Measurements from ENCODE around the gene HS2ST1.

DNA sequence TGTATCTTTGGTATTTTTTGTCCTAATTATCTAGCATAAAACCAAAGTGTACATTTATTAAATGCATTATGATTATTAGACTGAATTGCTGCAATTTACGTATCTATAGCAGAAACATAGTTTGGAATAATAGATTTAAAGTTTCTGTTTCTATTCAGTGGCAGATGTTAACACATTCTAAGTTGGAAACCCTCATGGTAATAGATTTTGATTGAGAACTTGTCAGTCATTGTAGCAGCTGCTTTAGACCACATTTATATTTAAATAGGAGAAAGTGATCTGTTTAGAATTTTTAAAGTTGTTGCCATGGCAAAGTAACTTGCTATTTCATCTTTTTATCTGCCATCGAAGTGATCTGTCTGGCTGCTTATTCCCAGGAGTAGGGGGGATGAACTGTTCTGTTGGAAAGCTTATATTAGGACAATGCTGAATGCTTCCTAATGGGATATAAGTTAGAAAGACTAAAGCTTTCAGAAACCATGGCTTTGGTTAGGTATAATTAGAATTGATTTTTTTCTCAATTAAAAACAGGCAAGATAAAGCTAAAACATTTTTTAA lies 61.6 kb downstream of the HS2ST1 start:
- TF ChIP-seq EZH2 (IDR thresholded peaks at IDR 0.05; ENCODE audit: insufficient read depth, poor library complexity, severe bottlenecking): no peak
- no peak for TF ChIP-seq EZH2phosphoT487 (IDR thresholded peaks at IDR 0.05; ENCODE audit: insufficient read depth, low read depth)

Measured in GM23248 (cell line).